Daoy (cell line): ENCODE data around the gene TNFSF13B. TPM values are rescaled to one million over a fixed set of nuclear protein-coding genes. Genes with fewer than 3 reads are reported as not detected.
"Not testable (repeated sequence)": the region's sequence is repeated elsewhere in the genome, so short reads cannot be mapped to it uniquely, and the experiment has no call there.

ENCODE experiments used
- DNase-seq: peaks from one replicate; pipeline ENCODE4 v3.0.0-alpha.2; 2015; ENCODE audit warnings: low read depth
- total RNA-seq: library from RNA; depleted of rRNA; stranded (reverse); fragments of >200 nt; shearing (Covaris generic); gene quantifications from 2 replicates; pipeline ENCODE4 v1.2.3, GENCODE V29; 2014

TNFSF13B gene
- total RNA-seq, 1 experiment from 2014 or later = 0.06 TPM

DNA sequence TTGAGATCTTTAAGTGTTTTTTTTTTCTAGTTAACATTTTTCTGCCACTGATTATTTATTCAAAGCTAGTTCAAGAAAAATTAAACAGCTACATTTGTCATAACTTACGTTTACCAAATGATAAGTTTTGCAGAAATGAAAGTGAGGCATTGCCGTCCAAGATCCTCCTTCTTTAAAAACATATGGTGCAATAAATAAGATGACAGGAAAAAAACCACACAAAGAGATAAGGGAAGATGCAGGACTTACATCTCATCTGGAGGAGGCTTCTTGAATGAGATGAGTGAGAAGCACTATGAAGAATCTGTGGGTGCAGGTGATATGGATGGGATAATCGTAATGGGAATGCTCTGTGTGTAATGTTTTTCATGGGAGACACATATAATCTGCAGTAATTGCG, 12.4 kb downstream of the TNFSF13B start:
- no peak for DNase-seq

DNA sequence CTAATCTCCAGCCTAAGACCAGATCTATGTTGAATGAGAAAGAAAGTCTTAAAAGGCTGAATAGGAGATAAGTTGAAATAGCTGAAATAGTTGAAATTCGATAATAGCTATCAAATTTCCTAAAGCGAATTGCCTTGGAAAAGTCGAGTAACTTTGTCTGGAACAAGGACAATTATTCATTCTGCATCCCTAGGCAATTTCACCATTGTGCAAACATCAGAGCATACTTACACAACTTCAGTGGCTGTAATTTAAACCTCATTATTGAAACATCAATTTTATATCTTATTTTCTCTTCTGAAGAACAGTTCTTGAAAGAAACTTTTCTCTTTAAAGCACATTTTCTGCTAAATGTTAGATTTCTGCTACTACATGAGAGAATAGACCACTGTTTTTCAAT, 13.6 kb downstream of the TNFSF13B start:
- DNase-seq = no peak

- DNase-seq = no peak
Measured at GRCh38 chr13:108288741-108289140, 19.2 kb downstream of the TNFSF13B start.

GRCh38 chr13:108289819-108290218, 20.3 kb downstream of the TNFSF13B start:
- no peak for DNase-seq

GRCh38 chr13:108297114-108297513, 27.6 kb downstream of the TNFSF13B start:
- DNase-seq = no peak

GRCh38 chr13:108302279-108302678, 32.8 kb downstream of the TNFSF13B start:
- no peak for DNase-seq

DNA sequence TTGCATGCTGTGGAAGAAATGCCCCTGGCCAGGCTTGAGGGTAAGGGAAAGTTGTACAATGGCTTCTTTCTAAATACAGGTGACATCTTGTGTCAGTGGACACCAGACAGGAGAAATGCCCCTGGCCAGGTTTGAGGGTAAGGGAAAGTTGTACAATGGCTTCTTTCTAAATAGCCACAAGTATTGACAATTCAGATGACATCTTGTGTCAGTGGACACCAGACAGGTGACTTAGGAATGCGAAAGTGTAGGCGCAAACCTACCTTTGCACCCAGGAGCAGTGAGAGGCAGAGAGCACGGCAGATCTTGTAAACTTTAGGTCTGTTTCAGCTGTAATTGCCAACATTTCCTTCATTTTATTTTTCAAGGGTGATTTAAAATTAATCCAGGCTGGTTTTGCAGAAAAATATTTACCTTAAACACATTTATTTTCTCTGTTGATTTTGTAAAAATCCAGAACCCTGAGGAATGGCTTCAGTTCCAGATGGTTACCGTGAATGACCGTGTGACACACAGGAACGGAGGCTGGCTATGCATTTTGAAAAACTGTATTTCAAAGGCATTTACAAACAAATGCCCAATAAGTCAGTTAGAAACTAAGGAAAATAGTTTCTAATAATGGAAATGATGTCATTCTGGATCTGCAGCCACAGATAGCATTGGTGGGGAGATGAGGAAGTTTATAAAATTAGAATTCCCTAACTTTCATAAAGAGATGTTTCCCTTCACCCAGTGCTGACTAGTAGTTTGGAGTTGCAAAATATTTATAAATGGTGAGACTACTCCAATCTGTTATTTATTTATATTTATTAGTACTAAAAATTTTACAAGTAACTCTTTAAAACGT, 34.9 kb downstream of the TNFSF13B start:
- no peak for DNase-seq

GRCh38 chr13:108305655-108306054, 36.1 kb downstream of the TNFSF13B start:
- no peak for DNase-seq

- no peak for DNase-seq
Measured at GRCh38 chr13:108306860-108307259, 37.3 kb downstream of the TNFSF13B start.

GRCh38 chr13:108311596-108311995, 42.1 kb downstream of the TNFSF13B start:
- not testable (repeated sequence) for DNase-seq

DNA sequence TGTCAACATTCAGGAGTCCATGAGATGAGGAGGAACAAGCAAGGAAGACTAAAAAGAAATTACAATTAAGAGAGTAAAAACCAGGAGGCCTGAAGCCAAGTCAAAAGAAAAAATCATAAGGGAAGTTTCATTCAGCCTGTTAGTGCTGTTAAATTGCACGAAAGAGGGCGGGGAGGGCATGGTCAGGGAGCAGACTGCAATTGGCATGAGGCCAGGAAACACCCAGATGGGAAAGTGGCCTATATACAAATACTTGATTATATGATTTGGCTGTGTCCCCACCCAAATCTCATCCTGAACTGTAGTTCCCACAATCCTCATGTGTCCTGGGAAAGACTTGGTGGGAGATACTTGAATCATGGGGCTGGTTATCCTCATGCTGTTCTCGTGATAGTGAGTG, 43.9 kb downstream of the TNFSF13B start:
- DNase-seq = no peak

DNA sequence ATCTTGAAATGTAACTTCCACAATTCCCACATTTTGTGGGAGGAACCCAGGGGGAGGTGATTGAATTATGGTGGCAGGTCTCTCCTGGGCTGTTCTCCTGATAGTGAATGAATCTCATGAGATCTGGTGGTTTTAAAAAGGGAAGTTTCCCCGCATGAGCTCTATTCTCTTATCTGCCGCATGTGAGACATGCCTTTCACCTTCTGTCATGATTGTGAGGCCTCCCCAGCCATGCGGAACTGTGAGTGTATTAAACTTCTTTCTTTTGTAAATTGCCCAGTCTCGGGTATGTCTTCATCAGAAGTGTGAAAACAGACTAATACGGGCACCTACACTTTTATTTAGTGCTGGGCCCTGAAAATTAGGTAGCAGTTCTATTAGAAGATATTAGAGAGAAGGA, 45.8 kb downstream of the TNFSF13B start:
- DNase-seq = no peak

GRCh38 chr13:108315991-108316390, 46.5 kb downstream of the TNFSF13B start:
- DNase-seq = no peak

DNA sequence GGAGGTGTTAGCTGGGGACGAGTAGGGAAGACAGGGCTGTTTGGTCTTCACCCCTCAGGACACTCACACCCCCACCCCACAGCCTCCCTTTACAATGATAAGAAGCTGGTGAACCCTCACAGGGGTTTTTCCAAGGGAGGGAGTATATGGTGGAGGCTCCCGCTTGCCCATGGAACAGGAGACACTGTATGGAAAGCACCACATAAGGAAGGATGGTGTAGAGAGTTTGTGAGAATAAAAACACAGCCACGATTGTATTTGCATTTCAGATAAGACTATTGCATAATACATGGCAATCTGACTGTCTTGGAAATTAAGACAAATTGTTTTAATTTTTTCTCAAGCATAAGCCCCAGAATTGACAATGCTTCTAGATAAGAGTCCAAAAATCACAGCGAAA, 46.9 kb downstream of the TNFSF13B start:
- DNase-seq = no peak

- no peak for DNase-seq
Measured at GRCh38 chr13:108322206-108322824, 52.8 kb downstream of the TNFSF13B start.

DNA sequence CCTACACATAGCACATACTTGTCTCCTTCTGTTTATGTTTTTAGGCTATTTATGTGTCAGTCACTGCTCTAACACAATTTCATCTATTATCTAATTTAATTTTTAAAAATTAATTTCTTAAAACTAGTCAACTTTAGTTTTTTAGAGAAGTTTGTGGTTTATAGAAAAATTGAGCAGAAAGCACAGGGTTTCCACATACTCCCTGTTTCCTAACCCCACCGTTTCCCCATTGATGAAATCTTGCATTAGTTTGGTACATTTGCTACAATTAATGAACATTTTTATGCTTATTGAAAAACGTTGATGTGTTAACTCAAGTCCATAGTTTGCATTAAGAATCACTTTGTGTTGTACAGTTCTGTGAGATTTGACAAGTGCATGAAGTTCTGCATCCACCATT, 53.5 kb downstream of the TNFSF13B start:
- DNase-seq = no peak

DNA sequence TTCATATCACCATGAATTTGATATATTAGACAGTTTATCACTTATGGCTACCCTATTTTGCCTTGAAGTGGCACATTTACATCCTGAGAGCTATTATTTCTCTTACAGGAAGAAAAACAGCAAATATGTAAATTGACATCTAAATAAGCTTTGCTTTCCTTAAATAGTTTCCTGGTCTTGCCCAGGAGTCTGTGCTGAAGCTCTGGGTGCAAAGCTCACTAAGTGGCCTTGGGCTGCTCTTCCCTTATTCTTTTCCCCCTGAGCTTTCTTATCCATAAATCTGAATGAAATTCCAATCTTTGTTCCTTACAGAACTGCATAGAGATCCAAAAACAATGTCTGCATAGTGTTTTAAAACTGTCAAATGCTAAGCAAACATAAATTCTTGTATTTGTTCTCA, 56.3 kb downstream of the TNFSF13B start:
- no peak for DNase-seq

GRCh38 chr13:108326309-108326708, 56.8 kb downstream of the TNFSF13B start:
- DNase-seq = no peak

- DNase-seq = no peak
Measured at GRCh38 chr13:108328848-108329247, 59.3 kb downstream of the TNFSF13B start.

DNA sequence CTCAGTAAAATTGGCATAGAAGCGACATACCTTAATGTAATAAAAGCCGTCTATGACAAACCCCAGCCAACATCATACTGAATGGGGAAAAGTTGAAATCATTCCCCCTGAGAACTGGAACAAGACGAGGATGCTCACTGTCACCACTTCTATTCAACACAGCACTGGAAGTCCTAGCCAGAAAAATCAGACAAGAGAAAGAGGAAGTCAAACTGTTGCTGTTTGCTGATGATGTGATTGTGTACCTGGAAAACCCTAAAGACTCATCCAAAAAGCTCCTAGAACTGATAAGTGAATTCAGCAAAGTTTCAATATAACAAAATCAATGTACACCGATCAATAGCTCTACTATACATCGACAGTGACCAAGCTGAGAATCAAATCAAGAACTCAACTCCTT, 63.3 kb downstream of the TNFSF13B start:
- DNase-seq = no peak

- DNase-seq = no peak
Measured at GRCh38 chr13:108342369-108343289, 73.1 kb downstream of the TNFSF13B start.

DNA sequence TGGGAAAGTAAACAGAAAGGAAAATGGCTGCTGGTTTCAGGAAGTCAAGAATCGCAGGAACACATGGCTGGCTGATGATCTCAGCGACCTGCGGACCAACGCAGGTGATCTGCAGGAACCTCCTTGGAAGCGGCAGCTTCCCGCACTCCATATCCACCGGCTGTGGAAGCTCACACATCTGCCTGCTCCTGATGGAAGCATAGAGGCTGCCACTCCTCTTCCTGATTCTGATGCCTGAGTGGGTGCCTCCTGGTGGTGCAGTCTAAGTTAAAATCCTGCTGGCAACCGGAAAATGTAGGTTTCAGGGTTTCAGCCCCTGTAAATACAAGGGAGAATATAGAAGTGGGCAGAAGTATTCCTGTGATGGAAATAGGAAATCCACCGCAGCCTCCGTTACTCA, 75.5 kb downstream of the TNFSF13B start:
- no peak for DNase-seq
